ENCODE data around the gene KLHL20. TPM values are rescaled to one million over a fixed set of nuclear protein-coding genes. Genes with fewer than 3 reads are reported as not detected.
"Not testable (repeated sequence)": the region's sequence is repeated elsewhere in the genome, so short reads cannot be mapped to it uniquely, and the experiment has no call there.

Gene KLHL20
- total RNA-seq, 1 donor: 30.6 TPM

GRCh38 chr1:173717238-173717637 is 2.5 kb downstream of the KLHL20 start:
- no peak for TF ChIP-seq CTCF (IDR thresholded peaks at IDR 0.05; ENCODE audit: insufficient read depth, low read length)
- DNase-seq (ENCODE audit: low read depth): peak; percentile 5
- no peak overlapping the region for H3K4me3 ChIP-seq (ENCODE audit: low read depth, low read length)

- not testable (repeated sequence) for DNase-seq (ENCODE audit: low read depth); H3K4me3 ChIP-seq (ENCODE audit: low read depth, low read length)
Measured at GRCh38 chr1:173731331-173731730, 16.6 kb downstream of the KLHL20 start.

GRCh38 chr1:173733912-173734311 is 19.1 kb downstream of the KLHL20 start:
- DNase-seq (ENCODE audit: low read depth): no peak
- H3K4me3 ChIP-seq (ENCODE audit: low read depth, low read length): no peak overlapping the region
- no peak for TF ChIP-seq CTCF (IDR thresholded peaks at IDR 0.05; ENCODE audit: insufficient read depth, low read length)

- not testable (repeated sequence) for DNase-seq (ENCODE audit: low read depth); H3K4me3 ChIP-seq (ENCODE audit: low read depth, low read length)
Measured at GRCh38 chr1:173736104-173736503, 21.3 kb downstream of the KLHL20 start.

GRCh38 chr1:173742203-173742886 is 27.6 kb downstream of the KLHL20 start:
- TF ChIP-seq CTCF (IDR thresholded peaks at IDR 0.05; ENCODE audit: insufficient read depth, low read length): no peak
- no peak overlapping the region for H3K4me3 ChIP-seq (ENCODE audit: low read depth, low read length)
- DNase-seq (ENCODE audit: low read depth): no peak

GRCh38 chr1:173744651-173745050 is 29.9 kb downstream of the KLHL20 start:
- no peak for DNase-seq (ENCODE audit: low read depth)
- TF ChIP-seq CTCF (IDR thresholded peaks at IDR 0.05; ENCODE audit: insufficient read depth, low read length): no peak
- no peak overlapping the region for H3K4me3 ChIP-seq (ENCODE audit: low read depth, low read length)

- DNase-seq (ENCODE audit: low read depth): no peak
- no peak overlapping the region for H3K4me3 ChIP-seq (ENCODE audit: low read depth, low read length)
Measured at GRCh38 chr1:173749137-173749536, 34.4 kb downstream of the KLHL20 start.

More at GRCh38 chr1:173749137-173749536, 34.4 kb downstream of the KLHL20 start:
- TF ChIP-seq CTCF (IDR thresholded peaks at IDR 0.05; ENCODE audit: insufficient read depth, low read length): no peak
